Panc1 (cell line): ENCODE measurements around the gene PARP15. TPM values are rescaled to one million over a fixed set of nuclear protein-coding genes. Genes with fewer than 3 reads are reported as not detected.
A peak's percentile ranks its signal among the peaks of the same experiment; 100 is the strongest.

Experiments used
- ATAC-seq: fragments of 200-7000 bp; cut with Tn5 transposase; 2 replicates; pipeline ENCODE4 v1.9.1; 2020; ENCODE audit warnings: mild to moderate bottlenecking, moderate library complexity
- BruUV-seq: library from RNA; stranded (reverse); fragments of 400-500 nt; replicated peaks from 2 replicates; lab custom pipeline; 2021; lab: Mats Ljungman, UMichigan
- CTCF ChIA-PET: fragments of 300-600 bp; sonication (Branson Sonifier 250); formaldehyde crosslinking; loops from one replicate; lab custom pipeline; 2022; ENCODE audit warnings: antibody characterized with exemption; lab: Charles Lee
- POLR2A ChIA-PET: fragments of 300-600 bp; sonication (Branson Sonifier 250); formaldehyde crosslinking; loops from one replicate; lab custom pipeline; 2022; ENCODE audit warnings: antibody characterized with exemption; lab: Charles Lee
- DNase-seq: peaks from one replicate; pipeline ENCODE4 v3.0.0-alpha.2; 2010; ENCODE audit warnings: low read depth, low spot score
- H3K27ac ChIP-seq: 2 replicates; pipeline ENCODE4 v1.5.1; 2011; ENCODE audit warnings: mild to moderate bottlenecking, low read length, inconsistent platforms
- H3K27me3 ChIP-seq: fragments of 200-500 bp; sonication (Bioruptor generic); 2 replicates; pipeline ENCODE4 v1.6.0; 2014; ENCODE audit warnings: low read length, inconsistent platforms; ENCODE audit not compliant: control insufficient read depth, insufficient read depth
- H3K36me3 ChIP-seq: fragments of 200-500 bp; sonication (Bioruptor generic); 2 replicates; pipeline ENCODE4 v1.5.1; 2014; ENCODE audit warnings: inconsistent platforms, mild to moderate bottlenecking, low read length, moderate library complexity; ENCODE audit not compliant: control insufficient read depth, insufficient read depth
- H3K4me1 ChIP-seq: 2 replicates; pipeline ENCODE4 v1.5.1; 2011; ENCODE audit warnings: inconsistent platforms, mild to moderate bottlenecking, low read length, moderate library complexity; ENCODE audit not compliant: control insufficient read depth, insufficient read depth
- H3K4me3 ChIP-seq, 2 experiments: 2 replicates each; pipeline ENCODE4 v1.5.1; 2011 to 2012; ENCODE audit warnings: low read depth in 2 of 2, low read length in 2 of 2, mild to moderate bottlenecking in 2 of 2, inconsistent platforms in 1 of 2, moderate library complexity in 1 of 2
- H3K9me3 ChIP-seq: fragments of 200-500 bp; sonication (Bioruptor generic); 2 replicates; pipeline ENCODE4 v1.5.1; 2014; ENCODE audit warnings: low read depth, mild to moderate bottlenecking, inconsistent platforms, low read length, moderate library complexity; ENCODE audit not compliant: control insufficient read depth, insufficient read depth
- CTCF ChIP-seq: fragments of 450-650 bp; IDR thresholded peaks from 2 replicates; pipeline ENCODE4 v1.5.1; 2017; ENCODE audit warnings: mild to moderate bottlenecking
- POLR2AphosphoS5 ChIP-seq: IDR thresholded peaks from 2 replicates; pipeline ENCODE4 v1.6.1; 2012; ENCODE audit warnings: mild to moderate bottlenecking, low read depth, low read length, moderate library complexity
- REST ChIP-seq, 2 experiments: IDR thresholded peaks; 2 replicates each; pipeline ENCODE4 v1.6.1; 2011 to 2012; ENCODE audit warnings: low read depth in 2 of 2, control low read depth in 1 of 2, low read length in 1 of 2, mild to moderate bottlenecking in 1 of 2, moderate library complexity in 1 of 2; ENCODE audit not compliant: insufficient read depth in 1 of 2
- SIN3A ChIP-seq: IDR thresholded peaks from 2 replicates; pipeline ENCODE4 v1.6.1; 2012; ENCODE audit warnings: low read depth, mild to moderate bottlenecking, low read length, moderate library complexity, borderline replicate concordance; ENCODE audit not compliant: insufficient read depth
- TCF7L2 ChIP-seq: IDR thresholded peaks from 2 replicates; pipeline ENCODE4 v1.6.1; 2011; ENCODE audit warnings: mild to moderate bottlenecking, low read depth, low read length, inconsistent platforms
- in situ Hi-C: cut with HindIII; loops from 2 replicates; pipeline ENCODE4 v1.10.0; 2016; ENCODE audit warnings: low sequenced_read_pairs, low pct_unique_long_range_greater_than_20kb
- intact Hi-C: fragments of 100-400 bp; cut with micrococcal nuclease; formaldehyde crosslinking; loops from one replicate; pipeline ENCODE4 v1.10.0; 2022; ENCODE audit not compliant: unreplicated experiment
- total RNA-seq: library from RNA; stranded (reverse); gene quantifications from one replicate; pipeline ENCODE4 v1.2.1, GENCODE V29; 2021; ENCODE audit not compliant: unreplicated experiment

The PARP15 gene
- total RNA-seq, 1 experiment from 2014 or later = 0.21 TPM

GRCh38 chr3:122533480-122533879 lies 44.0 kb upstream of the PARP15 start:
- CTCF ChIA-PET = interaction anchor here (0.7 kb wide), 1 partner anchor 20 kb away, joined by 3 read pairs; no protein-coding TSS in a partner anchor
- Histone ChIP-seq H3K4me1 (peaks cover 4% of the 10 kb centered on the region; the same call in 1 of the 2 replicates), H3K36me3 (no peaks in the 10 kb centered on the region), H3K27ac (no peak overlapping the region), H3K4me3 (no peak overlapping the region), H3K27me3 (no peaks in the 10 kb centered on the region), H3K9me3 (no peaks in the 10 kb centered on the region)
- POLR2A ChIA-PET = no interaction called here
- TF ChIP-seq SIN3A (no peak), TCF7L2 (no peak), CTCF (no peak), REST (IDR thresholded peaks at IDR 0.05; ENCODE audit: insufficient read depth in 1 of 2, low read depth in 2 of 2, low read length in 1 of 2) (no peak), POLR2AphosphoS5 (no peak)
- no TSS peak for BruUV-seq
- intact Hi-C loops (no loop called here), in situ Hi-C loops (no loop called here)
- no peak; the same call in 1 of the 2 replicates for ATAC-seq
- no peak for DNase-seq

- Histone ChIP-seq H3K4me3 (no peak overlapping the region), H3K9me3 (no peaks in the 10 kb centered on the region), H3K27ac (no peak overlapping the region), H3K36me3 (no peaks in the 10 kb centered on the region), H3K27me3 (no peaks in the 10 kb centered on the region), H3K4me1 (peaks cover 4% of the 10 kb centered on the region; the same call in 1 of the 2 replicates)
- no TSS peak for BruUV-seq
- ChIA-PET POLR2A (interaction anchor here (0.5 kb wide), 1 partner anchor 146 kb away, joined by 16 read pairs; no protein-coding TSS in a partner anchor), CTCF (interaction anchor here (0.7 kb wide), 1 partner anchor 20 kb away, joined by 3 read pairs; no protein-coding TSS in a partner anchor)
- in situ Hi-C loops = no loop called here
- ATAC-seq = peak; percentile 100
- TF ChIP-seq REST (IDR thresholded peaks at IDR 0.05; ENCODE audit: insufficient read depth in 1 of 2, low read depth in 2 of 2, low read length in 1 of 2) (no peak), POLR2AphosphoS5 (no peak), SIN3A (no peak), CTCF (no peak), TCF7L2 (no peak)
- intact Hi-C loops = no loop called here
- peak; percentile 76 for DNase-seq
Measured at GRCh38 chr3:122533931-122534334, 43.5 kb upstream of the PARP15 start.
